Mesodermal cell (in vitro differentiated cells): ENCODE measurements around the gene SUSD2.
"Not testable (repeated sequence)": the region's sequence is repeated elsewhere in the genome, so short reads cannot be mapped to it uniquely, and the experiment has no call there.

Source experiments
- H3K27ac ChIP-seq: 2 replicates; pipeline ENCODE4 v1.7.0; 2013; ENCODE audit warnings: mild to moderate bottlenecking, low read depth, low read length, moderate library complexity; ENCODE audit not compliant: severe bottlenecking
- H3K36me3 ChIP-seq: 2 replicates; pipeline ENCODE4 v1.7.1; 2013; ENCODE audit warnings: mild to moderate bottlenecking, low read length, moderate library complexity; ENCODE audit not compliant: control insufficient read depth, insufficient read depth
- H3K4me1 ChIP-seq: one replicate; pipeline ENCODE4 v1.7.1; 2013; ENCODE audit warnings: mild to moderate bottlenecking, low read length; ENCODE audit not compliant: insufficient read depth, control insufficient read depth, poor library complexity, severe bottlenecking
- H3K4me3 ChIP-seq: 2 replicates; pipeline ENCODE4 v1.7.0; 2013; ENCODE audit warnings: low read length, control low read depth, mild to moderate bottlenecking; ENCODE audit not compliant: insufficient read depth, poor library complexity, severe bottlenecking; ENCODE audit errors: extremely low read depth
- H3K9me3 ChIP-seq: 2 replicates; pipeline ENCODE4 v1.7.1; 2013; ENCODE audit warnings: mild to moderate bottlenecking, low read length, moderate library complexity; ENCODE audit not compliant: control insufficient read depth
- WGBS, 2 experiments: methylation state at CpG; one replicate each; pipeline ENCODE4 v1.1.5; 2013; ENCODE audit warnings: missing lambda C conversion rate in 2 of 2; ENCODE audit not compliant: insufficient coverage in 2 of 2; 5-methylcytosine and 5-hydroxymethylcytosine counted together

SUSD2 gene

GRCh38 chr22:24236656-24237055 lies 55.4 kb downstream of the SUSD2 start:
- H3K36me3 ChIP-seq = no peaks in the 10 kb centered on the region
- H3K4me3 ChIP-seq = no peak overlapping the region
- no peaks in the 10 kb centered on the region for H3K9me3 ChIP-seq
- no CpG with 5 or more reads among the region's 4 CpGs for WGBS, 2 experiments
- H3K4me1 ChIP-seq = no peaks in the 10 kb centered on the region
- H3K27ac ChIP-seq = no peak overlapping the region

DNA sequence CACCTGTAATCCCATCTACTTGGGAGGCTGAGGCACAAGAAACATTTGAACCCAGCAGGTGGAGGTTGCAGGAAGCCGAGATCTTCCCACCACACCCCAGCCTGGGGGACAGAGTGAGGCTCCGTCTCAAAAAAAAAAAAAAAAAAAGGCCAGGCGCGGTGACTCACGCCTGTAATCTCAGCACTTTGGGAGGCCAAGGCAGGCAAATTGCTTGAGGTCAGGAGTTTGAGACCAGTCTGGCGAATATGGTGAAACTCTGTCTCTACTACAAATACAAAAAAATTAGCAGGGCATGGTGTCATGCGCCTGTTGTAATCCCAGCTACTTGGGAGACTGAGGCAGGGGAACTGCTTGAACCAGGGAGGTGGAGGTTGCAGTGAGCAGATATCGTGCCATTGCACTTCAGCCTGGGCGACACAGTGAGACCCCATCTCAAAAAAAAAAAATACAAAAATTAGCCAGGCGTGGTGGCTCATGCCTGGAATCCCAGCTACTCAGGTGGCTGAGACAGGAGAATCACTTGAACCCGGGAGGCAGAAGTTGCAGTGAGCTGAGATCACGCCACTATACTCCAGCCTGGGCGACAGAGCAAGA lies 56.9 kb downstream of the SUSD2 start:
- not testable (repeated sequence) for H3K9me3 ChIP-seq, H3K36me3 ChIP-seq, H3K4me3 ChIP-seq, H3K27ac ChIP-seq
- 96 to 100% methylated on average over 4 of the region's 13 CpGs for WGBS, 2 experiments
- peaks cover 12% of the 10 kb centered on the region for H3K4me1 ChIP-seq
